ENCODE data around the gene RAD52.

The RAD52 gene

GRCh38 chr12:897386-897785 is 52.1 kb downstream of the RAD52 start:
- no peak for TF ChIP-seq CTCF (IDR thresholded peaks at IDR 0.05; ENCODE audit: insufficient read depth, low read length, poor library complexity, severe bottlenecking)
- Histone ChIP-seq H3K36me3 (ENCODE audit: control insufficient read depth, insufficient read depth, low read length) (peaks cover 26% of the 10 kb centered on the region), H3K27me3 (replicated peaks; ENCODE audit: control insufficient read depth, insufficient read depth, low read length) (no peaks in the 10 kb centered on the region)

GRCh38 chr12:896031-896430 is 53.5 kb downstream of the RAD52 start:
- Histone ChIP-seq H3K36me3 (ENCODE audit: control insufficient read depth, insufficient read depth, low read length) (peaks cover 19% of the 10 kb centered on the region), H3K27me3 (replicated peaks; ENCODE audit: control insufficient read depth, insufficient read depth, low read length) (no peaks in the 10 kb centered on the region), H3K4me3 (replicated peaks; ENCODE audit: low read depth, low read length) (no peak overlapping the region)
- no peak for TF ChIP-seq CTCF (IDR thresholded peaks at IDR 0.05; ENCODE audit: insufficient read depth, low read length, poor library complexity, severe bottlenecking)
- no peak for DNase-seq (ENCODE audit: extremely low read depth, insufficient read length)

More at GRCh38 chr12:897386-897785, 52.1 kb downstream of the RAD52 start:
- DNase-seq (ENCODE audit: extremely low read depth, insufficient read length): no peak
- no peak overlapping the region for H3K4me3 ChIP-seq (replicated peaks; ENCODE audit: low read depth, low read length)

- peaks cover 15% of the 10 kb centered on the region for H3K36me3 ChIP-seq (ENCODE audit: control insufficient read depth, insufficient read depth, low read length)
- no peak for TF ChIP-seq CTCF (IDR thresholded peaks at IDR 0.05; ENCODE audit: insufficient read depth, low read length, poor library complexity, severe bottlenecking)
- DNase-seq (ENCODE audit: extremely low read depth, insufficient read length): no peak
- no peaks in the 10 kb centered on the region for H3K27me3 ChIP-seq (replicated peaks; ENCODE audit: control insufficient read depth, insufficient read depth, low read length)
- H3K4me3 ChIP-seq (replicated peaks; ENCODE audit: low read depth, low read length): no peak overlapping the region
Observed at GRCh38 chr12:894226-894625, 55.3 kb downstream of the RAD52 start.

GRCh38 chr12:886206-886605 is 63.3 kb downstream of the RAD52 start:
- Histone ChIP-seq H3K4me3 (replicated peaks; ENCODE audit: low read depth, low read length) (no peak overlapping the region), H3K36me3 (ENCODE audit: control insufficient read depth, insufficient read depth, low read length) (peaks cover 31% of the 10 kb centered on the region), H3K27me3 (replicated peaks; ENCODE audit: control insufficient read depth, insufficient read depth, low read length) (no peaks in the 10 kb centered on the region)
- no peak for DNase-seq (ENCODE audit: extremely low read depth, insufficient read length)
- no peak for TF ChIP-seq CTCF (IDR thresholded peaks at IDR 0.05; ENCODE audit: insufficient read depth, low read length, poor library complexity, severe bottlenecking)

GRCh38 chr12:885701-886100 is 63.8 kb downstream of the RAD52 start:
- Histone ChIP-seq H3K36me3 (ENCODE audit: control insufficient read depth, insufficient read depth, low read length) (peaks cover 31% of the 10 kb centered on the region), H3K27me3 (replicated peaks; ENCODE audit: control insufficient read depth, insufficient read depth, low read length) (no peaks in the 10 kb centered on the region), H3K4me3 (replicated peaks; ENCODE audit: low read depth, low read length) (no peak overlapping the region)
- TF ChIP-seq CTCF (IDR thresholded peaks at IDR 0.05; ENCODE audit: insufficient read depth, low read length, poor library complexity, severe bottlenecking): no peak
- no peak for DNase-seq (ENCODE audit: extremely low read depth, insufficient read length)

GRCh38 chr12:884746-885414 is 64.6 kb downstream of the RAD52 start:
- no peak for TF ChIP-seq CTCF (IDR thresholded peaks at IDR 0.05; ENCODE audit: insufficient read depth, low read length, poor library complexity, severe bottlenecking)
- peaks cover 30% of the 10 kb centered on the region for H3K36me3 ChIP-seq (ENCODE audit: control insufficient read depth, insufficient read depth, low read length)

More at GRCh38 chr12:884746-885414, 64.6 kb downstream of the RAD52 start:
- no peak for DNase-seq (ENCODE audit: extremely low read depth, insufficient read length)
- H3K27me3 ChIP-seq (replicated peaks; ENCODE audit: control insufficient read depth, insufficient read depth, low read length): no peaks in the 10 kb centered on the region
- no peak overlapping the region for H3K4me3 ChIP-seq (replicated peaks; ENCODE audit: low read depth, low read length)

Data from GM06990 (cell line).